K562 (cell line): Measurements from ENCODE around the gene SERPINH1. TPM values are rescaled to one million over a fixed set of nuclear protein-coding genes. Genes with fewer than 3 reads are reported as not detected.

Experiments
- ATAC-seq: fragments of 200-7000 bp; cut with Tn5 transposase; 3 replicates; pipeline ENCODE4 v1.9.1; 2020; ENCODE audit warnings: moderate library complexity
- BruUV-seq: library from RNA; stranded (reverse); fragments of 400-500 nt; replicated peaks from 2 replicates; lab custom pipeline; 2021; lab: Mats Ljungman, UMichigan
- CTCF ChIA-PET: fragments of 300-600 bp; formaldehyde crosslinking; extraction: SDS; loops from one replicate; lab custom pipeline; 2021; ENCODE audit warnings: low intra/inter-chr PET ratio; lab: Yijun Ruan, JAX
- POLR2A ChIA-PET: fragments of 300-600, 350-650 bp; sonication (Branson Sonifier 250); formaldehyde crosslinking; extraction: SDS; loops from one replicate; lab custom pipeline; 2021; ENCODE audit warnings: antibody characterized with exemption, inconsistent platforms; lab: Yijun Ruan, JAX
- DNase-seq, 4 experiments: peaks; one replicate each; pipeline versions ENCODE4 v3.0.0 to v3.0.0-alpha.2; 2011 to 2018; ENCODE audit warnings: low spot score in 3 of 4, mixed read lengths in 3 of 4; ENCODE audit errors: extremely low read depth in 1 of 4
- FAIRE-seq: peaks from 2 replicates; lab custom pipeline; 2011; peaks lifted over from hg19 to GRCh38; lab: Jason Lieb, UNC
- H2AFZ ChIP-seq: 2 replicates; pipeline ENCODE4 v1.6.0; 2011; ENCODE audit warnings: low read depth, low read length, control low read depth, inconsistent platforms
- H3K27ac ChIP-seq: fragments of 200-600 bp; 3 replicates; pipeline ENCODE4 v1.8.0; 2011; ENCODE audit warnings: low read depth, mild to moderate bottlenecking, control low read depth, inconsistent platforms, low read length, moderate library complexity, mixed read lengths; ENCODE audit errors: extremely low read depth
- H3K27me3 ChIP-seq, 2 experiments: fragments of 300-600 bp in 1 of 2; 2 replicates in 1 of 2; 3 replicates in 1 of 2; pipeline versions ENCODE4 v1.6.0 to v1.8.0; 2011; ENCODE audit warnings: inconsistent platforms in 2 of 2, low read length in 2 of 2, mild to moderate bottlenecking in 1 of 2, mixed read lengths in 1 of 2, moderate library complexity in 1 of 2; ENCODE audit not compliant: control insufficient read depth in 2 of 2, insufficient read depth in 2 of 2
- H3K36me3 ChIP-seq: fragments of 300-600 bp; 3 replicates; pipeline ENCODE4 v1.8.0; 2011; ENCODE audit warnings: mild to moderate bottlenecking, low read length, inconsistent platforms; ENCODE audit not compliant: control insufficient read depth, insufficient read depth
- H3K4me1 ChIP-seq, 2 experiments: fragments of 200-600 bp in 1 of 2; replicated peaks in 1 of 2; 2 replicates in 1 of 2; 3 replicates in 1 of 2; pipeline versions ENCODE4 v1.5.1 to v1.8.0; 2011; ENCODE audit warnings: inconsistent platforms in 2 of 2, low read length in 2 of 2, mild to moderate bottlenecking in 1 of 2, mixed read lengths in 1 of 2, moderate library complexity in 1 of 2; ENCODE audit not compliant: control insufficient read depth in 2 of 2, insufficient read depth in 2 of 2
- H3K4me2 ChIP-seq: 2 replicates; pipeline ENCODE4 v1.6.1; 2011; ENCODE audit warnings: low read length, control low read depth, inconsistent platforms, mixed read lengths; ENCODE audit not compliant: insufficient read depth
- H3K4me3 ChIP-seq: fragments of 200-600 bp; sonication (generic), shearing (Covaris generic); 2 replicates; pipeline ENCODE4 v1.5.1; 2016; ENCODE audit warnings: control low read depth, inconsistent platforms
- H3K79me2 ChIP-seq: fragments of 200-600 bp; 3 replicates; pipeline ENCODE4 v1.8.0; 2011; ENCODE audit warnings: low read length, inconsistent platforms; ENCODE audit not compliant: control insufficient read depth, insufficient read depth
- H3K9ac ChIP-seq, 2 experiments: 2 replicates each; pipeline versions ENCODE4 v1.6.0 to v1.6.1; 2011; ENCODE audit warnings: low read depth in 2 of 2, low read length in 2 of 2, control low read depth in 1 of 2, inconsistent platforms in 1 of 2, mild to moderate bottlenecking in 1 of 2, mixed read lengths in 1 of 2; ENCODE audit not compliant: insufficient read depth in 1 of 2
- H3K9me1 ChIP-seq: one replicate; pipeline ENCODE4 v1.6.0; 2011; ENCODE audit warnings: inconsistent platforms, mild to moderate bottlenecking, low read length, moderate library complexity; ENCODE audit not compliant: control insufficient read depth, insufficient read depth
- H3K9me3 ChIP-seq: replicated peaks from 2 replicates; pipeline ENCODE4 v1.5.1; 2011; ENCODE audit warnings: low read depth, low read length, inconsistent platforms; ENCODE audit not compliant: control insufficient read depth, insufficient read depth
- H4K20me1 ChIP-seq: replicated peaks from 2 replicates; pipeline ENCODE4 v1.6.1; 2011; ENCODE audit warnings: low read length, inconsistent platforms, mixed read lengths; ENCODE audit not compliant: control insufficient read depth, insufficient read depth
- ARID1B ChIP-seq: fragments of 450-650 bp; IDR thresholded peaks from 2 replicates; pipeline ENCODE4 v1.6.1; 2016; ENCODE audit warnings: antibody characterized with exemption, mild to moderate bottlenecking, inconsistent platforms
- BCL6 ChIP-seq: fragments of 250-450 bp; sonication (Bioruptor Pico); IDR thresholded peaks from 2 replicates; pipeline ENCODE4 v1.4.0; 2020
- BRD9 ChIP-seq: fragments of 450-650 bp; IDR thresholded peaks from 2 replicates; pipeline ENCODE4 v1.6.1; 2018; ENCODE audit warnings: low read depth; ENCODE audit not compliant: partially characterized antibody
- CHD2 ChIP-seq: IDR thresholded peaks from 2 replicates; pipeline ENCODE4 v1.6.1; 2011; ENCODE audit warnings: low read depth, low read length
- GABPA ChIP-seq: fragments of 200-800 bp; sonication (Bioruptor generic); conservative IDR thresholded peaks from 2 replicates; pipeline ENCODE4 v1.6.1; 2016; ENCODE audit warnings: low read depth, missing genetic modification characterization, missing compliant biosample characterization
- GTF2A2 ChIP-seq: IDR thresholded peaks from 2 replicates; pipeline ENCODE4 v1.6.1; 2016; ENCODE audit warnings: mild to moderate bottlenecking, missing genetic modification characterization, missing compliant biosample characterization
- L3MBTL2 ChIP-seq: fragments of 450-650 bp; IDR thresholded peaks from 2 replicates; pipeline ENCODE4 v1.6.1; 2016; ENCODE audit warnings: mild to moderate bottlenecking, moderate library complexity
- MXI1 ChIP-seq: IDR thresholded peaks from 2 replicates; pipeline ENCODE4 v1.6.1; 2011; ENCODE audit warnings: low read depth, mild to moderate bottlenecking, improper control_type of control experiment, low read length
- NCOR1 ChIP-seq: fragments of 450-650 bp; IDR thresholded peaks from 2 replicates; pipeline ENCODE4 v1.6.1; 2016; ENCODE audit warnings: mild to moderate bottlenecking, moderate library complexity
- NR2C1 ChIP-seq, 2 experiments: fragments of 450-650 bp; IDR thresholded peaks; 2 replicates each; pipeline ENCODE4 v1.6.1; 2017; ENCODE audit warnings: mild to moderate bottlenecking in 2 of 2, antibody characterized with exemption in 1 of 2, inconsistent platforms in 1 of 2, missing compliant biosample characterization in 1 of 2, missing genetic modification characterization in 1 of 2
- NR3C1 ChIP-seq: sonication (generic); formaldehyde crosslinking; IDR thresholded peaks from 2 replicates; pipeline ENCODE4 v1.8.1; 2022; ENCODE audit warnings: missing genetic modification reagents
- RB1 ChIP-seq: fragments of 450-650 bp; IDR thresholded peaks from 2 replicates; pipeline ENCODE4 v1.6.1; 2017; ENCODE audit warnings: low read depth, mild to moderate bottlenecking
- RHOXF2B ChIP-seq: fragments of 250-450 bp; sonication (Bioruptor Pico); conservative IDR thresholded peaks from 2 replicates; pipeline ENCODE4 v1.5.1; 2021
- SMAD4 ChIP-seq: fragments of 250-450 bp; sonication (Bioruptor Pico); conservative IDR thresholded peaks from 2 replicates; pipeline ENCODE4 v1.8.0; 2021; ENCODE audit warnings: inconsistent platforms, mild to moderate bottlenecking, moderate library complexity
- SPI1 ChIP-seq: IDR thresholded peaks from 2 replicates; pipeline ENCODE4 v1.6.1; 2011; ENCODE audit warnings: low read depth, low read length, control low read depth, borderline replicate concordance
- TRIM28 ChIP-seq: fragments of 450-650 bp; IDR thresholded peaks from 2 replicates; pipeline ENCODE4 v1.6.1; 2017
- ZNF133 ChIP-seq: fragments of 250-450 bp; sonication (Bioruptor Pico); IDR thresholded peaks from 2 replicates; pipeline ENCODE4 v1.4.0; 2020; ENCODE audit warnings: mild to moderate bottlenecking
- ZNF395 ChIP-seq: fragments of 200-800 bp; sonication (Bioruptor generic); IDR thresholded peaks from 2 replicates; pipeline ENCODE4 v1.6.1; 2017; ENCODE audit warnings: missing genetic modification characterization, missing compliant biosample characterization
- WGBS: fragments of 100-300 bp; shearing (Covaris generic); methylation state at CpG from one replicate; pipeline ENCODE4 v1.1.6; 2016; ENCODE audit warnings: low coverage, mixed read lengths; ENCODE audit not compliant: insufficient coverage; ENCODE audit errors: missing lambda C conversion rate; 5-methylcytosine and 5-hydroxymethylcytosine counted together
- in situ Hi-C: fragments of 300-500 bp; cut with MboI; formaldehyde crosslinking; loops from 4 replicates; pipeline ENCODE4 v1.15.0; 2018; ENCODE audit warnings: inconsistent platforms, mixed read lengths
- intact Hi-C: fragments of 100-400 bp; cut with micrococcal nuclease; formaldehyde crosslinking; loops from 2 replicates; pipeline ENCODE4 v1.14.2; 2022
- polyA plus RNA-seq, 8 experiments: library from polyadenylated mRNA; depleted of rRNA in 4 of 8; stranded (reverse) in 5 of 8; unstranded in 3 of 8; fragments of >200 nt; fragmentation: Nextera tagmentation in 2 of 8; fragmentation: Illumina TruSeq in 1 of 8; extraction: Ambion mirVana in 2 of 8; extraction: Trizol in 1 of 8; gene quantifications; 2 replicates each; pipeline versions ENCODE4 v1.2.1 to v1.2.3, GENCODE V29; 2011 to 2014; ENCODE audit warnings: inconsistent platforms in 1 of 8, missing spikeins in 1 of 8
- total RNA-seq, 7 experiments: library from RNA; depleted of rRNA in 6 of 7; stranded (reverse); fragments of >200 nt in 6 of 7; fragmentation: Illumina TruSeq in 2 of 7; extraction: Trizol in 2 of 7; gene quantifications; 2 replicates each; pipeline versions ENCODE4 v1.2.1 to v1.2.3, GENCODE V29; 2011 to 2021; ENCODE audit warnings: low replicate concordance in 1 of 7
- TF ChIP-seq, protein P1 (sequence below): IDR thresholded peaks from 2 replicates; pipeline ENCODE4 v1.6.1; 2014; ENCODE audit warnings: antibody characterized with exemption
- TF ChIP-seq, protein P2 (sequence below): sonication (generic); IDR thresholded peaks from 2 replicates; pipeline ENCODE4 v1.6.1; 2016

The SERPINH1 gene
- total and polyA plus RNA-seq, 9 of the 15 experiments (the other 6 are each of a cell fraction or from before 2014, with no cell fraction given) = 2.8 to 106 (median 67.9) TPM

GRCh38 chr11:75558939-75559843 is 2.9 kb upstream of the SERPINH1 start:
- H3K27ac ChIP-seq = peak overlapping the region; percentile 82
- CTCF ChIA-PET = interaction anchor here (0.6 kb wide), 1 partner anchor 19 kb away, joined by 3 read pairs; no protein-coding TSS in a partner anchor
- H3K4me1 ChIP-seq = peaks cover 64 to 66% of the 10 kb centered on the region in 2 experiments
- no peaks in the 10 kb centered on the region for H3K9me3 ChIP-seq
- H4K20me1 ChIP-seq = no peaks in the 10 kb centered on the region
- H3K36me3 ChIP-seq = peaks cover 4% of the 10 kb centered on the region; the same call in 1 of the 3 replicates
- no peaks in the 10 kb centered on the region for H3K9me1 ChIP-seq
- POLR2A ChIA-PET = interaction anchor here (0.6 to 10.5 kb wide), 9 partner anchors 9 to 477 kb away, joined by 3 to 115 read pairs (median 3); no protein-coding TSS in a partner anchor
- H3K4me3 ChIP-seq = no peak overlapping the region
- in situ Hi-C loops = no loop called here
- no peaks in the 10 kb centered on the region for H3K27me3 ChIP-seq
- H2AFZ ChIP-seq = peak overlapping the region; percentile 84
- peak overlapping the region; percentile 71 for H3K4me2 ChIP-seq
- peaks cover 25% of the 10 kb centered on the region for H3K79me2 ChIP-seq
- BruUV-seq = no TSS peak
- ATAC-seq (peak; percentile 15), DNase-seq (peak; percentile 65 to 84 (median 76)), FAIRE-seq (peak; percentile 84)
- H3K9ac ChIP-seq = peak overlapping the region; percentile 65 to 69; a peak in 3 of 4 replicates
- intact Hi-C loops = no loop called here
- WGBS = 7% methylated on average over 8 of the region's 8 CpGs
- TF ChIP-seq TRIM28 (no peak), MXI1 (no peak), NCOR1 (peak; percentile 37; the same call in 1 of the 2 replicates), ARID1B (peak; percentile 52; the same call in 1 of the 2 replicates), SMAD4 (CRISPR knock-in tag) (0 out of 2 replicates have a peak, but pooled peaks have one; percentile 62), GABPA (tag) (peak; percentile 31; the same call in 1 of the 2 replicates), L3MBTL2 (peak; percentile 85), BCL6 (CRISPR knock-in tag) (no peak), ZNF133 (CRISPR knock-in tag) (no peak), NR2C1 (IDR thresholded peaks at IDR 0.05) (no peak), NR2C1 (tag; IDR thresholded peaks at IDR 0.05) (peak; percentile 28; the same call in 1 of the 2 replicates), SPI1 (no peak), CHD2 (peak; percentile 42; the same call in 1 of the 2 replicates), ZNF395 (CRISPR knock-in tag) (peak; percentile 70; the same call in 1 of the 2 replicates), BRD9 (peak; percentile 99), RHOXF2B (no peak), GTF2A2 (no peak), NR3C1 (CRISPR knock-in tag) (no peak), RB1 (no peak)
- TF ChIP-seq, protein P1, sequence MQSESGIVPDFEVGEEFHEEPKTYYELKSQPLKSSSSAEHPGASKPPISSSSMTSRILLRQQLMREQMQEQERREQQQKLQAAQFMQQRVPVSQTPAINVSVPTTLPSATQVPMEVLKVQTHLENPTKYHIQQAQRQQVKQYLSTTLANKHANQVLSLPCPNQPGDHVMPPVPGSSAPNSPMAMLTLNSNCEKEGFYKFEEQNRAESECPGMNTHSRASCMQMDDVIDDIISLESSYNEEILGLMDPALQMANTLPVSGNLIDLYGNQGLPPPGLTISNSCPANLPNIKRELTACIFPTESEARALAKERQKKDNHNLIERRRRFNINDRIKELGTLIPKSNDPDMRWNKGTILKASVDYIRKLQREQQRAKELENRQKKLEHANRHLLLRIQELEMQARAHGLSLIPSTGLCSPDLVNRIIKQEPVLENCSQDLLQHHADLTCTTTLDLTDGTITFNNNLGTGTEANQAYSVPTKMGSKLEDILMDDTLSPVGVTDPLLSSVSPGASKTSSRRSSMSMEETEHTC = no peak
- TF ChIP-seq, protein P2, sequence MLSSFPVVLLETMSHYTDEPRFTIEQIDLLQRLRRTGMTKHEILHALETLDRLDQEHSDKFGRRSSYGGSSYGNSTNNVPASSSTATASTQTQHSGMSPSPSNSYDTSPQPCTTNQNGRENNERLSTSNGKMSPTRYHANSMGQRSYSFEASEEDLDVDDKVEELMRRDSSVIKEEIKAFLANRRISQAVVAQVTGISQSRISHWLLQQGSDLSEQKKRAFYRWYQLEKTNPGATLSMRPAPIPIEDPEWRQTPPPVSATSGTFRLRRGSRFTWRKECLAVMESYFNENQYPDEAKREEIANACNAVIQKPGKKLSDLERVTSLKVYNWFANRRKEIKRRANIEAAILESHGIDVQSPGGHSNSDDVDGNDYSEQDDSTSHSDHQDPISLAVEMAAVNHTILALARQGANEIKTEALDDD = no peak
